GM13977 (cell line): ENCODE data around the gene FHIT.

Experiments
- DNase-seq: peaks from one replicate; pipeline ENCODE4 v3.0.0; 2012; ENCODE audit warnings: low spot score
- CTCF ChIP-seq: IDR thresholded peaks from 2 replicates; pipeline ENCODE4 v1.5.1; 2012; ENCODE audit warnings: mild to moderate bottlenecking, control low read depth; ENCODE audit not compliant: insufficient read depth; ENCODE audit errors: extremely low read depth, missing control alignments
- in situ Hi-C: fragments of 300-500 bp; cut with MboI; formaldehyde crosslinking; loops from one replicate; pipeline ENCODE4 v1.12.0; 2022; ENCODE audit warnings: low sequenced_read_pairs, low pct_unique_long_range_greater_than_20kb, mixed read lengths, inconsistent platforms; ENCODE audit not compliant: unreplicated experiment

FHIT gene

GRCh38 chr3:60107275-60107674 is 1144.0 kb downstream of the FHIT start:
- no peak for TF ChIP-seq CTCF
- no peak for DNase-seq
- in situ Hi-C loops = no loop called here

GRCh38 chr3:60102154-60102553 is 1149.1 kb downstream of the FHIT start:
- DNase-seq = no peak
- no peak for TF ChIP-seq CTCF
- in situ Hi-C loops = no loop called here

DNA sequence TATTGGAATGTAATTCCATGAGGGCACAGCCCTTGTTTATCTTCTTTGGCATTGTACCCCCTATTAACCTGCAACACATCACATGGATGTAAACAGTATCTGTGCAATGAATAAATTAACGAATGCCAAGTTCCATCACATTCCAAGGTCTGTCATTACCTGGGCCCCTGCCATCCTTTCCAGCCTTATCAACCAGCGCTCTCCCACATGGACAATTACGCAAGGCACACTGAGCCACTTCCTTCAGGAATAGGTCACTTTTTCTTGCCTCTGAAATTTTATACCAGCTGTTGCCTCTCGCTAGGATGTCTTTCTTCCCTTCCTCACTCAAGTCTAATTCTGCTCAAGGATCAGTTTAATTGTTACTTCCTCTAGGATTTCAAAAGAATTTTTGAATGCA is 1149.6 kb downstream of the FHIT start:
- TF ChIP-seq CTCF = no peak
- no peak for DNase-seq
- in situ Hi-C loops = no loop called here

DNA sequence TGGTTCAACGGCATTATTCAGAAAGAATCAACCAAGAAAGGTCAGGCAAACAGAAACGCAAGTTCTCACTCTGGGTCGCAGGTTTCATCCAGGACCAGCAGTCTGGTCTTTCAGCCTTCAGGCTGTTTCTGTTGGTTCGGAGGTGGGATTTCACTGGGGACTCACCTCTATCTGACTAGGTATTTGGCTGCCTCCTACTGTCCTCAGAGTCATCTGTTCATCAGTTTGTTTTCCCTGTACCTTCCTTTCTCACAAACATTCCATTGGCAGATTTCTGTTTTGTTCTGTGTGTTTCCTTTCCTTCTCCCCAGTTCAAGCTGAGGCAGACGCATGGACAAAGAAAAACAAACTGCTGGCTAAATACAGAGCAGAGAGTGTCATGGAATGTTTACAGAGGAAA is 1154.8 kb downstream of the FHIT start:
- DNase-seq = no peak
- TF ChIP-seq CTCF = no peak
- in situ Hi-C loops = no loop called here

- TF ChIP-seq CTCF = no peak
- in situ Hi-C loops = no loop called here
These were observed 1155.3 kb downstream of the FHIT start for GRCh38 chr3:60095930-60096329.

GRCh38 chr3:60095516-60095915 is 1155.7 kb downstream of the FHIT start:
- no peak for DNase-seq
- in situ Hi-C loops = no loop called here

More at GRCh38 chr3:60095930-60096329, 1155.3 kb downstream of the FHIT start:
- DNase-seq = no peak

More at GRCh38 chr3:60095516-60095915, 1155.7 kb downstream of the FHIT start:
- no peak for TF ChIP-seq CTCF
